HT-29 (cell line): ENCODE data around the gene ZNF391. TPM values are rescaled to one million over a fixed set of nuclear protein-coding genes. Genes with fewer than 3 reads are reported as not detected.
A peak's percentile ranks its signal among the peaks of the same experiment; 100 is the strongest.
"Not testable (repeated sequence)": the region's sequence is repeated elsewhere in the genome, so short reads cannot be mapped to it uniquely, and the experiment has no call there.

Source experiments
- DNase-seq: peaks from one replicate; pipeline ENCODE4 v3.0.0-alpha.2; 2015; ENCODE audit warnings: low spot score
- small RNA-seq: library from RNA; depleted of rRNA; stranded (forward); fragments of <200 nt; gene quantifications from one replicate; pipeline ENCODE3, GENCODE V24; 2014
- total RNA-seq: library from RNA; depleted of rRNA; stranded (reverse); fragments of >200 nt; shearing (Covaris generic); gene quantifications from 2 replicates; pipeline ENCODE4 v1.2.3, GENCODE V29; 2014; rRNA removed

The ZNF391 gene
- total RNA-seq, 1 experiment from 2014 or later: 0.33 TPM

DNA sequence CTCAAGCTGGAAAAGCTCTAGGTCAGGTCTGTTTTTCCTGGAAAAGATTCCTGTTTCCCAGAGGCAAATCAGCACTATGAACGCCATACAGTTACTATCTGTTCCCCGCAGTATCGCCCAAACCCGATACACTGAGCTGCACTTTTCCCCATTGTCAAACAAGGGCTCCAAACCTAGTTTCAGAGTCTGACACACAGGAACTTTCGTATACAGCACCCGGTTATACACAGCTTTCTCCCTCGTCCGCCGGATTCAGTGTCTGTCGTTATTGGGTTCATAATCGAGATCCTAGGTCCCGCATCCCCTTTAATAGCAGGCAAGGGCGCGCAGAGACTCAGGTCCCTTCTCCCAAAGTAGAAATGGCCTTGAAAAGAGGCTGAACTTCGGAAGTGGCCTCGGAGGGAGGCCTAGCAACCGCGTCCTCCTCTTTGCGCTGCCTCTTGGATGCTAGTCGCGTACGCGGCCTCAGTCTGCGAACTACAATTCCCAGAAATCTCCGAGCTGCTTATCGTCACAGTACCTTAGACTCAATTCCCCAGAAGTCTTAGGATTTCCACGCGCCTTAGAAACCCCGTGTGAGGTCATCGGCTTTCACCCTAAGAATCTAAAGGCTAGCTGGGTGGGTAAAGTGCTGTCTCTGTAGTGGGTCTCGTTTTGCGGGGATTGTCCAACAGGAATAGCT is 34.2 kb downstream of the ZNF391 start:
- DNase-seq: no peak

- not testable (repeated sequence) for DNase-seq
Measured at GRCh38 chr6:27424851-27425250, 36.3 kb downstream of the ZNF391 start.

DNA sequence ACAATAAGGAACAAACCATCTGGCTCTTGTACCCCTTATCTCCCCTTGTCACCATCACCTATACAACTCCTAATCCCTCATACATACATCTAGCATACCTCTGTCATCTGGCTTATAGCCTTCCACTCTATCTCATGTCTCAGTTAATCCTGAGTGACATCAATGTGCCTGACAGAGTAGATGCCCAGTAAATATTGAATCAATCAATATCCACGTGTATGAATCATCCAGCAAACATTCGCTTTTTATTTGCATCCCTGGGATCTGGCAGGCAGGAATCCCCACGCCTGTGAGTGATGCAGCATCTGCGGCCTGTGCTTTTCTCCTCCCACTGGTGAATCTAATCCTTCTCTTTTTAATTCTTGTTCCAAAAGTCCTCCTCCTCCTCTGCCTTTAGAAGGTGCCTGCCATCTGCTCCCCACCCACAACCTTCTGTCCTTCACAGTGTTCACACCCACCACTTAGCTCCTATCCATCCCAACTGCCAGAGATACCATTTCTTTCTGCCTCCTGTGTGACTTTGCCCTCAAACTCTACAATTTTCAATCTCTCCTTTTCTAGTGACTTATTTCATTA is 37.6 kb downstream of the ZNF391 start:
- no peak for DNase-seq

GRCh38 chr6:27428502-27428901 is 39.9 kb downstream of the ZNF391 start:
- no peak for DNase-seq

- no peak for DNase-seq
Measured at GRCh38 chr6:27428966-27429365, 40.4 kb downstream of the ZNF391 start.

GRCh38 chr6:27433714-27434113 is 45.2 kb downstream of the ZNF391 start:
- DNase-seq: no peak

GRCh38 chr6:27439371-27439770 is 50.8 kb downstream of the ZNF391 start:
- no peak for DNase-seq

GRCh38 chr6:27441001-27441400 is 52.4 kb downstream of the ZNF391 start:
- DNase-seq: no peak

GRCh38 chr6:27442932-27443331 is 54.4 kb downstream of the ZNF391 start:
- no peak for DNase-seq

GRCh38 chr6:27448456-27448855 is 59.9 kb downstream of the ZNF391 start:
- no peak for DNase-seq

- no peak for DNase-seq
Measured at GRCh38 chr6:27451660-27452390, 63.3 kb downstream of the ZNF391 start.

DNA sequence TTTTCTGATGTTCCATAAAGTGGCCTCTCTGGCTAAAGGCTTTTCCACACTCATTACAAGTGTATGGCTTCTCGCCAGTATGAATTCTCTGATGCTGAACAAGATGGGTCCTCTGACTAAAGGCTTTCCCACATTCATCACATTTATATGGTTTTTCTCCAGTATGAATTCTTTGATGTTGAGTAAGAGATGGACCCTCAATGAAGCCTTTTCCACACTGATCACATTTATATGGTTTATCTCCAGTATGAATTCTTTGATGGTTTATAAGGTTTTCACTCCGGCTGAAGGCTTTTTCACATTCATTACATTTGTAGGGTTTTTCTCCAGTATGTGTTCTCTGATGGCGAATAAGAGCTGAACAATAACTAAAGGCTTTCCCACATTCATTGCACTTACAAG is 63.9 kb downstream of the ZNF391 start:
- peak; percentile 9 for DNase-seq

Small RNA genes within 50 kb of the gene (small RNA-seq; reads per million reads assigned to genes)
- gene MCFD2P1: not detected

Other genes starting within 250 kb of the ZNF391 start
- gene PRSS16, start 141.1 kb upstream of the ZNF391 start, total RNA-seq: 3.9 and 6.0 TPM in 2 replicates
- not detected in 2 replicates for gene POM121L2, start 76.5 kb upstream of the ZNF391 start, total RNA-seq
- 2.5 and 3.1 TPM in 2 replicates for gene ZNF184, start 84.3 kb downstream of the ZNF391 start, total RNA-seq